ENCODE results near the gene PPP1R15A. TPM values are rescaled to one million over a fixed set of nuclear protein-coding genes. Genes with fewer than 3 reads are reported as not detected.
A peak's percentile ranks its signal among the peaks of the same experiment; 100 is the strongest.

PPP1R15A gene
- polyA plus RNA-seq, 1 donor (not counting 4 experiments of a cell fraction or from before 2014, with no cell fraction given), result 36.6 TPM

GRCh38 chr19:48866692-48867091 is 5.5 kb upstream of the PPP1R15A start:
- H3K4me1 ChIP-seq (ENCODE audit: control insufficient read depth, extremely low read depth, insufficient read depth, low read length), result peaks cover 11% of the 10 kb centered on the region
- dilution Hi-C loops (cut with MboI; ENCODE audit: extremely low pct_ligation_motif_present, low sequenced_read_pairs), result no loop called here
- no peak overlapping the region for H3K9ac ChIP-seq (ENCODE audit: control insufficient read depth, extremely low read depth, insufficient read depth, low read length)
- H3K4me2 ChIP-seq (ENCODE audit: control insufficient read depth, extremely low read depth, insufficient read depth, low read depth, low read length), result no peak overlapping the region
- no peak for TF ChIP-seq CTCF (optimal IDR thresholded peaks at IDR 0.05 in 1 of 3, IDR thresholded peaks at IDR 0.05 in 1 of 3, conservative IDR thresholded peaks at IDR 0.05 in 1 of 3; ENCODE audit: extremely low read depth in 1 of 3, insufficient read depth in 2 of 3, low read length in 3 of 3)
- TF ChIP-seq EZH2 (IDR thresholded peaks at IDR 0.05; ENCODE audit: low read length), result no peak
- DNase-seq (ENCODE audit: low read depth, low spot score), result no peak
- no peaks in the 10 kb centered on the region for H3K9me3 ChIP-seq (ENCODE audit: control insufficient read depth, low read depth, low read length)
- H4K20me1 ChIP-seq (ENCODE audit: control insufficient read depth, extremely low read depth, insufficient read depth, low read length), result no peaks in the 10 kb centered on the region
- no peak overlapping the region for H3K4me3 ChIP-seq (ENCODE audit: control insufficient read depth in 2 of 3, extremely low read depth in 1 of 3, insufficient read depth in 2 of 3, low read depth in 1 of 3, low read length in 3 of 3)
- FAIRE-seq, result no peak
- no peaks in the 10 kb centered on the region for H3K9me1 ChIP-seq (ENCODE audit: control insufficient read depth, extremely low read depth, insufficient read depth, low read length)
- H3K27ac ChIP-seq (ENCODE audit: control insufficient read depth, insufficient read depth, low read length), result no peak overlapping the region
- no peaks in the 10 kb centered on the region for H3K27me3 ChIP-seq (ENCODE audit: control insufficient read depth, extremely low read depth, insufficient read depth, low read length)
- H3K36me3 ChIP-seq (ENCODE audit: control insufficient read depth in 2 of 2, extremely low read depth in 1 of 2, insufficient read depth in 2 of 2, low read length in 2 of 2), result no peaks in the 10 kb centered on the region
- H3K79me2 ChIP-seq (ENCODE audit: control insufficient read depth, insufficient read depth, low read length), result no peaks in the 10 kb centered on the region
- no peak overlapping the region for H2AFZ ChIP-seq (ENCODE audit: control insufficient read depth, low read length)

GRCh38 chr19:48867123-48867745 is 5.0 kb upstream of the PPP1R15A start:
- no peaks in the 10 kb centered on the region for H3K27me3 ChIP-seq (ENCODE audit: control insufficient read depth, extremely low read depth, insufficient read depth, low read length)
- no peaks in the 10 kb centered on the region for H3K9me3 ChIP-seq (ENCODE audit: control insufficient read depth, low read depth, low read length)
- H2AFZ ChIP-seq (ENCODE audit: control insufficient read depth, low read length), result no peak overlapping the region
- H3K9me1 ChIP-seq (ENCODE audit: control insufficient read depth, extremely low read depth, insufficient read depth, low read length), result no peaks in the 10 kb centered on the region
- no peak for TF ChIP-seq CTCF (optimal IDR thresholded peaks at IDR 0.05 in 1 of 3, IDR thresholded peaks at IDR 0.05 in 1 of 3, conservative IDR thresholded peaks at IDR 0.05 in 1 of 3; ENCODE audit: extremely low read depth in 1 of 3, insufficient read depth in 2 of 3, low read length in 3 of 3)
- TF ChIP-seq EZH2 (IDR thresholded peaks at IDR 0.05; ENCODE audit: low read length), result no peak
- peak overlapping the region; percentile 68 for H3K4me2 ChIP-seq (ENCODE audit: control insufficient read depth, extremely low read depth, insufficient read depth, low read depth, low read length)
- H4K20me1 ChIP-seq (ENCODE audit: control insufficient read depth, extremely low read depth, insufficient read depth, low read length), result no peaks in the 10 kb centered on the region
- FAIRE-seq, result no peak
- H3K9ac ChIP-seq (ENCODE audit: control insufficient read depth, extremely low read depth, insufficient read depth, low read length), result peak overlapping the region; percentile 58
- dilution Hi-C loops (cut with MboI; ENCODE audit: extremely low pct_ligation_motif_present, low sequenced_read_pairs), result no loop called here
- peaks cover 11% of the 10 kb centered on the region for H3K4me1 ChIP-seq (ENCODE audit: control insufficient read depth, extremely low read depth, insufficient read depth, low read length)
- H3K36me3 ChIP-seq (ENCODE audit: control insufficient read depth in 2 of 2, extremely low read depth in 1 of 2, insufficient read depth in 2 of 2, low read length in 2 of 2), result no peaks in the 10 kb centered on the region
- H3K79me2 ChIP-seq (ENCODE audit: control insufficient read depth, insufficient read depth, low read length), result peaks cover under 1% of the 10 kb centered on the region
- no peak overlapping the region for H3K27ac ChIP-seq (ENCODE audit: control insufficient read depth, insufficient read depth, low read length)
- H3K4me3 ChIP-seq (ENCODE audit: control insufficient read depth in 2 of 3, extremely low read depth in 1 of 3, insufficient read depth in 2 of 3, low read depth in 1 of 3, low read length in 3 of 3), result peak overlapping the region in 2 of 3 experiments; percentile 2 to 44
- DNase-seq (ENCODE audit: low read depth, low spot score), result no peak
